H1 (cell line): ENCODE measurements around the gene CNOT8. TPM values are rescaled to one million over a fixed set of nuclear protein-coding genes. Genes with fewer than 3 reads are reported as not detected.

Experiments
- CTCF ChIA-PET: fragments of 300-600 bp; sonication (Branson Sonifier 250); formaldehyde crosslinking; loops from one replicate; lab custom pipeline; 2021; ENCODE audit not compliant: partially characterized antibody; lab: Charles Lee
- POLR2A ChIA-PET: fragments of 300-600 bp; sonication (Branson Sonifier 250); formaldehyde crosslinking; loops from one replicate; lab custom pipeline; 2021; ENCODE audit warnings: inconsistent platforms; ENCODE audit not compliant: partially characterized antibody; lab: Charles Lee
- DNase-seq, 2 experiments: peaks; one replicate each; pipeline versions ENCODE4 v3.0.0 to v3.0.0-alpha.2; 2010 to 2022; ENCODE audit warnings: low spot score in 2 of 2, low read depth in 1 of 2, mixed read lengths in 1 of 2
- FAIRE-seq: peaks from 2 replicates; lab custom pipeline; 2011; peaks lifted over from hg19 to GRCh38; lab: Jason Lieb, UNC
- H2AFZ ChIP-seq: 2 replicates; pipeline ENCODE4 v1.8.1; 2012; ENCODE audit warnings: low read length, inconsistent platforms
- H2AK5ac ChIP-seq: 2 replicates; pipeline ENCODE4 v1.6.1; 2013; ENCODE audit warnings: low read depth, low read length
- H2BK120ac ChIP-seq: replicated peaks from 2 replicates; pipeline ENCODE3; 2013; ENCODE audit warnings: low read depth, low read length, inconsistent platforms
- H2BK12ac ChIP-seq: 2 replicates; pipeline ENCODE4 v1.6.1; 2013; ENCODE audit warnings: low read depth, low read length
- H2BK15ac ChIP-seq: 2 replicates; pipeline ENCODE4 v1.6.1; 2013; ENCODE audit warnings: low read length
- H2BK20ac ChIP-seq: 2 replicates; pipeline ENCODE4 v1.6.1; 2013; ENCODE audit warnings: low read length
- H2BK5ac ChIP-seq: 2 replicates; pipeline ENCODE4 v1.6.1; 2013; ENCODE audit warnings: low read depth, low read length
- H3K14ac ChIP-seq: 2 replicates; pipeline ENCODE4 v1.6.1; 2013; ENCODE audit warnings: inconsistent platforms; ENCODE audit not compliant: insufficient read length
- H3K18ac ChIP-seq: 2 replicates; pipeline ENCODE4 v1.6.1; 2013; ENCODE audit warnings: low read length; ENCODE audit errors: extremely low read depth
- H3K23ac ChIP-seq: 2 replicates; pipeline ENCODE4 v1.6.1; 2013; ENCODE audit warnings: inconsistent platforms; ENCODE audit not compliant: insufficient read length
- H3K23me2 ChIP-seq: 2 replicates; pipeline ENCODE4 v1.6.1; 2013; ENCODE audit warnings: low read depth, low read length
- H3K27ac ChIP-seq: 2 replicates; pipeline ENCODE4 v1.6.1; 2011; ENCODE audit warnings: low read depth, low read length, inconsistent platforms
- H3K27me3 ChIP-seq, 4 experiments: replicated peaks in 1 of 4; 1 replicate in 1 of 4; 2 replicates in 3 of 4; pipeline versions ENCODE4 v1.6.1 to v1.8.1; 2011 to 2013; ENCODE audit warnings: low read length in 3 of 4, mild to moderate bottlenecking in 3 of 4, inconsistent platforms in 2 of 4, mixed read lengths in 2 of 4, moderate library complexity in 1 of 4; ENCODE audit not compliant: control insufficient read depth in 3 of 4, insufficient read depth in 3 of 4; ENCODE audit errors: extremely low read depth in 1 of 4
- H3K36me3 ChIP-seq, 4 experiments: 2 replicates each; pipeline versions ENCODE4 v1.6.1 to v1.8.1; 2011 to 2013; ENCODE audit warnings: mild to moderate bottlenecking in 4 of 4, low read length in 3 of 4, moderate library complexity in 2 of 4, control low read depth in 1 of 4, inconsistent platforms in 1 of 4; ENCODE audit not compliant: insufficient read depth in 4 of 4, control insufficient read depth in 2 of 4
- H3K4ac ChIP-seq: replicated peaks from 2 replicates; pipeline ENCODE3; 2013; ENCODE audit warnings: low read length, low read depth, mixed read lengths, inconsistent platforms; ENCODE audit not compliant: insufficient read length
- H3K4me1 ChIP-seq, 4 experiments: replicated peaks in 1 of 4; 1 replicate in 1 of 4; 2 replicates in 3 of 4; pipeline versions ENCODE4 v1.6.1 to v1.8.1; 2011 to 2013; ENCODE audit warnings: low read length in 3 of 4, inconsistent platforms in 2 of 4, mixed read lengths in 1 of 4; ENCODE audit not compliant: insufficient read depth in 4 of 4, control insufficient read depth in 3 of 4
- H3K4me2 ChIP-seq, 2 experiments: 2 replicates each; pipeline versions ENCODE4 v1.6.1 to v1.8.1; 2011 to 2013; ENCODE audit warnings: low read depth in 2 of 2, low read length in 2 of 2, control low read depth in 1 of 2, inconsistent platforms in 1 of 2, mild to moderate bottlenecking in 1 of 2; ENCODE audit not compliant: insufficient read depth in 1 of 2
- H3K4me3 ChIP-seq, 4 experiments: fragments of 200-600, 300-600 bp in 1 of 4; sonication (generic), shearing (Covaris generic), sonication (Bioruptor Twin) in 1 of 4; 2 replicates each; pipeline versions ENCODE4 v1.5.1 to v1.8.1; 2011 to 2016; ENCODE audit warnings: low read length in 4 of 4, low read depth in 3 of 4, control low read depth in 2 of 4, inconsistent platforms in 2 of 4, mild to moderate bottlenecking in 2 of 4, mixed read lengths in 1 of 4, moderate library complexity in 1 of 4; ENCODE audit not compliant: insufficient read depth in 2 of 4; ENCODE audit errors: extremely low read depth in 1 of 4
- H3K56ac ChIP-seq: replicated peaks from 2 replicates; pipeline ENCODE3; 2013; ENCODE audit warnings: low read depth, mild to moderate bottlenecking, mixed read lengths, low read length, inconsistent platforms; ENCODE audit not compliant: insufficient read length
- H3K79me1 ChIP-seq: 2 replicates; pipeline ENCODE4 v1.6.1; 2013; ENCODE audit warnings: low read depth, low read length, control low read depth
- H3K79me2 ChIP-seq, 2 experiments: 2 replicates each; pipeline versions ENCODE4 v1.6.1 to v1.8.1; 2012 to 2013; ENCODE audit warnings: low read length in 2 of 2, mild to moderate bottlenecking in 2 of 2, inconsistent platforms in 1 of 2; ENCODE audit not compliant: insufficient read depth in 2 of 2, control insufficient read depth in 1 of 2
- H3K9ac ChIP-seq, 4 experiments: replicated peaks in 1 of 4; 1 replicate in 1 of 4; 2 replicates in 3 of 4; pipeline versions ENCODE4 v1.6.1 to v1.8.1; 2011 to 2013; ENCODE audit warnings: low read depth in 3 of 4, low read length in 3 of 4, control low read depth in 2 of 4, mild to moderate bottlenecking in 2 of 4, moderate library complexity in 2 of 4, inconsistent platforms in 1 of 4; ENCODE audit errors: extremely low read depth in 1 of 4
- H3K9me3 ChIP-seq, 2 experiments: 2 replicates each; pipeline versions ENCODE4 v1.6.1 to v1.8.1; 2012 to 2013; ENCODE audit warnings: mild to moderate bottlenecking in 2 of 2, moderate library complexity in 2 of 2, control low read depth in 1 of 2, inconsistent platforms in 1 of 2, low read depth in 1 of 2, low read length in 1 of 2, mixed read lengths in 1 of 2; ENCODE audit not compliant: insufficient read depth in 2 of 2
- H4K20me1 ChIP-seq, 2 experiments: replicated peaks in 1 of 2; 2 replicates each; pipeline versions ENCODE3 to v1.8.1; 2011 to 2013; ENCODE audit warnings: inconsistent platforms in 2 of 2, low read length in 2 of 2, mild to moderate bottlenecking in 1 of 2; ENCODE audit not compliant: insufficient read depth in 2 of 2, control insufficient read depth in 1 of 2
- H4K5ac ChIP-seq: 2 replicates; pipeline ENCODE4 v1.6.1; 2013; ENCODE audit warnings: low read length, low read depth, mixed read lengths, inconsistent platforms; ENCODE audit not compliant: insufficient read length
- H4K8ac ChIP-seq: 2 replicates; pipeline ENCODE4 v1.8.0; 2013; ENCODE audit warnings: mild to moderate bottlenecking, moderate library complexity, low read length, inconsistent platforms; ENCODE audit not compliant: insufficient read depth; ENCODE audit errors: extremely low read depth
- H4K91ac ChIP-seq: replicated peaks from 2 replicates; pipeline ENCODE3; 2013; ENCODE audit warnings: low read length, mixed read lengths, inconsistent platforms; ENCODE audit not compliant: insufficient read length
- RXRA ChIP-seq: IDR thresholded peaks from 2 replicates; pipeline ENCODE4 v1.6.1; 2011; ENCODE audit warnings: low read depth, mild to moderate bottlenecking, low read length, moderate library complexity; ENCODE audit not compliant: insufficient read depth
- WGBS, 2 experiments: shearing (Covaris generic) in 1 of 2; methylation state at CpG; one replicate each; pipeline versions ENCODE4 v1.1.6 to v1.1.7; 2013 to 2015; ENCODE audit warnings: low lambda C conversion rate in 2 of 2, mixed read lengths in 2 of 2, inconsistent platforms in 1 of 2, low coverage in 1 of 2, missing lambda C conversion rate in 1 of 2; ENCODE audit not compliant: insufficient replicate concordance in 2 of 2, insufficient coverage in 1 of 2, insufficient read length in 1 of 2; ENCODE audit errors: extremely low coverage in 1 of 2, missing lambda C conversion rate in 1 of 2; 5-methylcytosine and 5-hydroxymethylcytosine counted together
- polyA plus RNA-seq, 7 experiments: library from polyadenylated mRNA; depleted of rRNA in 3 of 7; stranded (reverse) in 5 of 7; unstranded in 2 of 7; fragments of >200 nt in 5 of 7; fragments of 200-250 nt in 2 of 7; gene quantifications; 1 replicate in 5 of 7; 2 replicates in 1 of 7; 4 replicates in 1 of 7; pipeline versions ENCODE4 v1.2.1 to v1.2.3, GENCODE V29; 2011 to 2013; ENCODE audit warnings: missing spikeins in 2 of 7, mixed read lengths in 2 of 7
- total RNA-seq: library from RNA; stranded (reverse); fragmentation: NEBNext Ultra II Directional; extraction: Animal tissue kit (Norgen Biotek cat#: 25700); gene quantifications from 2 replicates; pipeline ENCODE4 v1.2.1, GENCODE V29; 2021

Gene CNOT8
- total and polyA plus RNA-seq, 2 of the 8 experiments (the other 6 are each of a cell fraction or from before 2014, with no cell fraction given): 36.4 to 62.9 TPM

DNA sequence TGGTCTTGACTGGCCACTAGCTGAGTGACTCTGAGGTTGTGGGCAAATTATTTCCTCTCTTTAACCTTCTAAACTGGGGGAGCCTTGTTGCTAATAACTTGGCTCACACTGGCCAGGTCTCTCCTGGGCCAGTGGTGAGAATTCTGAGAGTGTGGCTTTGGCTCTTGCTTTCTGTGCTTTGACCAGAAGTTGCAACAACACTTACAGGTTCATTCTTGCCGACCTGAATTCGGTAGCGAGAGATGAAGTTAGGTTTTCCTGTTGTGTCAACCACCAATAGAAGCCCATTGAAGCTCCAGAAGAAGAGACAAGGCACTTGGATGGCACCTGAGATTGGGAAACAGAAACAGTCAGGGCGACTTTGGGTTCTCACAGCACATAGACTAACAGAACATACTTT lies 27.8 kb upstream of the CNOT8 start:
- no peak overlapping the region for H3K4me3 ChIP-seq
- no peak overlapping the region for H3K27ac ChIP-seq
- peaks cover 0 to 3% (median 0%) of the 10 kb centered on the region in 4 experiments; a peak in 2 of 7 replicates for H3K4me1 ChIP-seq
- ChIA-PET POLR2A (interaction anchor here (2.8 kb wide), 1 partner anchor 10 kb away, joined by 7 read pairs; no protein-coding TSS in a partner anchor), CTCF (interaction anchor here (1.1 to 1.2 kb wide), 2 partner anchors 14 to 38 kb away, joined by 3 to 4 read pairs; no protein-coding TSS in a partner anchor)
- no peak overlapping the region for H3K9ac ChIP-seq
- H2BK5ac ChIP-seq: no peak overlapping the region
- no peak overlapping the region for H2BK120ac ChIP-seq
- H2AK5ac ChIP-seq: no peak overlapping the region
- no peak overlapping the region for H4K91ac ChIP-seq
- H2BK20ac ChIP-seq: no peak overlapping the region
- H4K5ac ChIP-seq: no peak overlapping the region
- DNase-seq (no peak), FAIRE-seq (no peak)
- H3K4ac ChIP-seq: no peak overlapping the region
- H4K20me1 ChIP-seq: peaks cover 0 to 3% of the 10 kb centered on the region in 2 experiments
- no peak overlapping the region for H3K4me2 ChIP-seq
- no peak overlapping the region for H2BK12ac ChIP-seq
- H3K23ac ChIP-seq: no peak overlapping the region
- H3K23me2 ChIP-seq: no peaks in the 10 kb centered on the region
- H3K18ac ChIP-seq: no peak overlapping the region
- no peaks in the 10 kb centered on the region for H3K9me3 ChIP-seq
- no peak overlapping the region for H3K56ac ChIP-seq
- H3K79me2 ChIP-seq: no peaks in the 10 kb centered on the region
- no peak overlapping the region for H2BK15ac ChIP-seq
- H4K8ac ChIP-seq: no peak overlapping the region
- no peaks in the 10 kb centered on the region for H3K27me3 ChIP-seq
- H3K79me1 ChIP-seq: no peaks in the 10 kb centered on the region
- H3K14ac ChIP-seq: no peak overlapping the region
- no peak overlapping the region for H2AFZ ChIP-seq
- peaks cover 0 to 17% (median 10%) of the 10 kb centered on the region in 4 experiments; a peak in 7 of 8 replicates for H3K36me3 ChIP-seq
- 89% methylated on average over 4 of the region's 4 CpGs; no CpG with 5 or more reads in 1 of the 2 experiments for WGBS, 2 experiments
- no peak for TF ChIP-seq RXRA
